Kidney epithelial cell (primary cell): ENCODE results near the gene CCKAR. TPM values are rescaled to one million over a fixed set of nuclear protein-coding genes. Genes with fewer than 3 reads are reported as not detected.
A peak's percentile ranks its signal among the peaks of the same experiment; 100 is the strongest.

ENCODE experiments used
- DNase-seq: peaks from one replicate; pipeline ENCODE4 v3.0.0-alpha.2; 2010; ENCODE audit warnings: low read depth
- H3K27me3 ChIP-seq: 2 replicates; pipeline ENCODE4 v1.6.0; 2011; ENCODE audit warnings: low read length; ENCODE audit not compliant: control insufficient read depth, insufficient read depth
- H3K36me3 ChIP-seq: 2 replicates; pipeline ENCODE4 v1.5.1; 2011; ENCODE audit warnings: low read length; ENCODE audit not compliant: control insufficient read depth, insufficient read depth
- H3K4me3 ChIP-seq: 2 replicates; pipeline ENCODE4 v1.5.1; 2011; ENCODE audit warnings: low read depth, mild to moderate bottlenecking, control low read depth, low read length
- total RNA-seq: library from RNA; depleted of rRNA; stranded (reverse); fragments of >200 nt; gene quantifications from 2 replicates; pipeline ENCODE4 v1.2.3, GENCODE V29; 2015
- TF ChIP-seq, protein P1 (sequence below): IDR thresholded peaks from 2 replicates; pipeline ENCODE4 v1.5.1; 2011; ENCODE audit warnings: mild to moderate bottlenecking, moderate library complexity, low read length, control low read depth, inconsistent platforms; ENCODE audit not compliant: insufficient read depth, poor library complexity, severe bottlenecking

The CCKAR gene
- total RNA-seq, 1 donor from 2014 or later = 0.04 TPM

DNA sequence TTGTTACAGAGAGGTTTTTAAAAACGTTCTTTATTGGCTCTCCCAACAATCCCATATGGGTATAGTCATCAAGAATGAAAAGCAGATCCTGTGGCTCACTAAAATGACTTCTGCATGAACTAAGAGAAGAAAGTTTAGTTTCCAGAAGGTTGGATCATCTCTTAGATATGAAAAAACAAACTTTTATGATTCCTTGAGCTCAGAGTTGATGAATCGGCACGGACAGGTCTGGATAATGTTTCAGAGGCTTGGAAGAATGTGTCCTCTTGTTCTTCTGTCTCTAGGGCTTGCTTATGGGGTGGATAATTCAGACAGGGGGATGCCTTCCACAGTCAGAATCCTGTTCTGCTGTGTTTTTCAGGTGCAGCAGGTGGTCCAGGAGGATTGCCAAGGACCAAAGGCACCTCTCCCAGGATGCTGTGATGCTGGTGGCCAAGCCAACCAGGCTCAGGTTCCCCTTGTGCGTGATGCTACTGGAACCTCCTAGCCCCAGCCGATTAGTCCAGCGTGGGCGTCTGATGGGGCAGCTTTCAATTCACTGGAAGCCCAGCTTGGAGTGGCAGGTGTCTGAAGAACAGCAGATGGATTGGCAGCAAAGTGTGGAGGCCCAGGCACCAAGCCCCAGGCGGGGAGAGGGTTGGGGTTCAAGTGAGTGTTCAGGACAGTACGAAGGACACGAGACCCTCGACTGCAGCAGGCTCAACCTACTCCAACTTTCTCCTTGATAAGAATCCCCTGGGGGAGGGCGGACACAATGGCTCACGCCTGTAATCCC is 30.3 kb downstream of the CCKAR start:
- DNase-seq = no peak
- TF ChIP-seq, protein P1, sequence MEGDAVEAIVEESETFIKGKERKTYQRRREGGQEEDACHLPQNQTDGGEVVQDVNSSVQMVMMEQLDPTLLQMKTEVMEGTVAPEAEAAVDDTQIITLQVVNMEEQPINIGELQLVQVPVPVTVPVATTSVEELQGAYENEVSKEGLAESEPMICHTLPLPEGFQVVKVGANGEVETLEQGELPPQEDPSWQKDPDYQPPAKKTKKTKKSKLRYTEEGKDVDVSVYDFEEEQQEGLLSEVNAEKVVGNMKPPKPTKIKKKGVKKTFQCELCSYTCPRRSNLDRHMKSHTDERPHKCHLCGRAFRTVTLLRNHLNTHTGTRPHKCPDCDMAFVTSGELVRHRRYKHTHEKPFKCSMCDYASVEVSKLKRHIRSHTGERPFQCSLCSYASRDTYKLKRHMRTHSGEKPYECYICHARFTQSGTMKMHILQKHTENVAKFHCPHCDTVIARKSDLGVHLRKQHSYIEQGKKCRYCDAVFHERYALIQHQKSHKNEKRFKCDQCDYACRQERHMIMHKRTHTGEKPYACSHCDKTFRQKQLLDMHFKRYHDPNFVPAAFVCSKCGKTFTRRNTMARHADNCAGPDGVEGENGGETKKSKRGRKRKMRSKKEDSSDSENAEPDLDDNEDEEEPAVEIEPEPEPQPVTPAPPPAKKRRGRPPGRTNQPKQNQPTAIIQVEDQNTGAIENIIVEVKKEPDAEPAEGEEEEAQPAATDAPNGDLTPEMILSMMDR = no peak
- Histone ChIP-seq H3K36me3 (no peaks in the 10 kb centered on the region), H3K27me3 (no peaks in the 10 kb centered on the region), H3K4me3 (no peak overlapping the region)

DNA sequence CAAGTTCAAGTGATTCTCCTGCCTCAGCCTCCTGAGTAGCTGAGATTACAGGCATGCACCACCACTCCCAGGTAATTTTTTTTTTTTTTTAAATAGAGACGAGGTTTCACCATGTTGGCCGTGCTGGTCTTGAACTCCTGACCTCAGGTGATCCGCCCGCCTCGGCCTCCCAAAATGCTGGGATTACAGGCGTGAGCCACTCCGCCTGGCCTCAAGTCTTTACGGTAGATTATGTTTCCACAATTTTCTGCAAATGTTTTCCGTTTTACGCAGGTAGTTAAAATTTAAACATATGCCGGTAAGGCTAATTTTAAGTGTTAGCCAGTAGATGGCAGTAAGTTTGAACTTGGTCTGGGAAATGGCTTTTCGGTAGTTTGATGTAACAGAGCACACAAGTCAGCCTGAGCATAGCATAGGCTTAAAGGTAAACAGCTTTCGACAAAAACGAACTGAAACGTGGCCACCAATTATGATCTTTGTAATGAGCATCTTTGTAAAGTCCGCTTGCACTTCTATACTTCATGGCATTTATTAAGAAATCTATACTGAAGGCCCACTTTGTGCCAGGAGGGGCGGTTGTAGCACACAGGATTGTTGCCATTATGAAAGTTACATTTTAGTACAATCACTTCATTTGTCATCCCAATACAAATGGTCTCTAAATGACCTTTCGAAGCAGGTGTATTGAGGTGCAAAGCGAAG is 31.1 kb downstream of the CCKAR start:
- TF ChIP-seq, protein P1 = peak; percentile 58
- peak; percentile 48 for DNase-seq
- Histone ChIP-seq H3K27me3 (no peaks in the 10 kb centered on the region), H3K36me3 (no peaks in the 10 kb centered on the region), H3K4me3 (peak overlapping the region; percentile 20)

DNA sequence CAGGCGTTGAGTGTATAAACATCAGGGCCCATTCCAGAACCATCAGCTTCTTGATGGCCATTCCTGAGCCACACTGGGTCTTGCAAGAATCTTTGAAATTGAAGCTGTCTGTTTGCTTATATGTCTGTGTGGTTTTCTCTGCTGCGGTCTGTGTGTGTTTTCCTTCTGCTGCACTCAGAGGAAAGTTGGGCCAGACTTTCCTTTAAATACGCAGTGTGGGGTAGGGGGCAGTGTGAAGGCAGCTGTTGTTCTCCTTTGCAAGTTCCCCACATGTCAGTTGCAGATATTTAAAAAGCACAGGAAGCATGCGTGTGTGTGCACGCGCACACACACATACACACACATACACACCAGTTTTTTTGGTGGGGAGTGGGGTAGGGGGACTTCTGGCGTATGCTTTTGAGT is 32.1 kb downstream of the CCKAR start:
- Histone ChIP-seq H3K36me3 (no peaks in the 10 kb centered on the region), H3K27me3 (no peaks in the 10 kb centered on the region), H3K4me3 (no peak overlapping the region)
- DNase-seq = no peak
- TF ChIP-seq, protein P1 = no peak

DNA sequence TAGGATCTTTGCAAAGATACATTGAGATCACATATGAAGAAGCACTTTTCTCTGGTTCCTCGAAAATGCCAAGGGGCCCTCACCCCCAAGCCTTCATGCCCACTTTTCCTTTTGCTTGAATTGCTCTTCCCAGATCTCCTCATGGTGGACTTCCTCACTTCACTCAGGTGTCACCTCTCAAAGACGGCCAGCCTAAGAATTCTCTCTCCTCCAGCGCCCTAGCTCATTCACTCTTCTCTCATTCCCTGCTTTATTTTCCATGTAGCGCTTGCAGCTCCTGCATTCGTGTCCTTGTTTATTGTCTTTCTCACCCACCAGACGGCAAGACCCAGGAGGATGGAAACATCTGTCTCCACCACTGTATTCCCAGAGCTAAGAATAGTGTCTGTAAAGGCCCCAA is 32.9 kb downstream of the CCKAR start:
- no peaks in the 10 kb centered on the region for H3K27me3 ChIP-seq
- H3K4me3 ChIP-seq = no peak overlapping the region
- H3K36me3 ChIP-seq = no peaks in the 10 kb centered on the region
- DNase-seq = no peak
- TF ChIP-seq, protein P1 = no peak

DNA sequence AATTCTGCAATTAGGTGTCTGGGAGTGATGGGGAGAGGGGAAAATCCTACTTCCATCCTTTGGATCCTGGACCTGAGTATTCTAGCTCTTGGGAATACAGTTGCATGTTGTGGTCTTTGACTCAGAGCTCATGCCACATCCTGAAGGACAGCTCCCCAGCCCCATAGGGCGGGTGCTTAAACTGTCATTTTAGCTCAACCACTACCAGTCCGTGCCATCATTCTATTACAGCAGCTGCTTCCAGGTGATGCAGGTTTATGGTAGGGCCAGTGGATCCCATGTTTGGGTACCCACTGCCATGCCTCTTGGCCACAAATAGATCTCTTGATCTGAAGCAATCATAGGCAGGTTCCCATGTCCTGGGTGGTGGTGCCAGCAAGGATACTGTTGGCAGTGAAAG is 34.7 kb downstream of the CCKAR start:
- TF ChIP-seq, protein P1 = no peak
- Histone ChIP-seq H3K4me3 (no peak overlapping the region), H3K36me3 (no peaks in the 10 kb centered on the region), H3K27me3 (no peaks in the 10 kb centered on the region)
- no peak for DNase-seq

DNA sequence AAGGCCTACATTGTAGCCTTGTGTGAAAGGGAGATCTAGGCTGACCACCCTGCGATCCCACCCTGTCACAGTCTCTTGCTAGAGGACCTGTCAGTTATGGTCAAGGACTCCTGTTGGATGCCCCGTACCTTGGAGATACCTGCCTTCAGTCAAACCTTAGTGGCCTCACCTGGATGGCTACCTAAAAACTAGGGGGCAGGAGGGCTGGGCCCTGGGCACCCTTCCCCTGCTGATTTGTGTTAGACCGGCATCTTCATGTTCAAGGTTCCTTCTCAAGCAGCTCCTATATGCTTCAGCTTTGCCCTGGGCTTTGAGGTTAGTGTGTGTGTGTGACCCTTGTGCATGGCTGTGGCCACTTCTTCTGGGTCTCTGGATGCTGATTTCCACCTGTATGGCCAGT is 35.3 kb downstream of the CCKAR start:
- TF ChIP-seq, protein P1 = no peak
- Histone ChIP-seq H3K36me3 (no peaks in the 10 kb centered on the region), H3K27me3 (no peaks in the 10 kb centered on the region), H3K4me3 (no peak overlapping the region)
- no peak for DNase-seq
